T-helper 2 cell treated with Interferon-gamma antibody and Interleukin-4, amounts not matched to agents 100 ng/mL and 5 ng/mL, for 36 hours (primary cell): ENCODE results near the gene CHMP1A. TPM values are rescaled to one million over a fixed set of nuclear protein-coding genes. Genes with fewer than 3 reads are reported as not detected.
"Not testable (repeated sequence)": the region's sequence is repeated elsewhere in the genome, so short reads cannot be mapped to it uniquely, and the experiment has no call there.

Experiments
- intact Hi-C: fragments of 100-400 bp; cut with micrococcal nuclease; formaldehyde crosslinking; loops from one replicate; pipeline ENCODE4 v1.15.1; 2023
- total RNA-seq: library from RNA; stranded (reverse); gene quantifications from 2 replicates; pipeline ENCODE4 v1.2.3, GENCODE V29; 2022

CHMP1A gene
- total RNA-seq, 1 donor from 2014 or later: 101 TPM

DNA sequence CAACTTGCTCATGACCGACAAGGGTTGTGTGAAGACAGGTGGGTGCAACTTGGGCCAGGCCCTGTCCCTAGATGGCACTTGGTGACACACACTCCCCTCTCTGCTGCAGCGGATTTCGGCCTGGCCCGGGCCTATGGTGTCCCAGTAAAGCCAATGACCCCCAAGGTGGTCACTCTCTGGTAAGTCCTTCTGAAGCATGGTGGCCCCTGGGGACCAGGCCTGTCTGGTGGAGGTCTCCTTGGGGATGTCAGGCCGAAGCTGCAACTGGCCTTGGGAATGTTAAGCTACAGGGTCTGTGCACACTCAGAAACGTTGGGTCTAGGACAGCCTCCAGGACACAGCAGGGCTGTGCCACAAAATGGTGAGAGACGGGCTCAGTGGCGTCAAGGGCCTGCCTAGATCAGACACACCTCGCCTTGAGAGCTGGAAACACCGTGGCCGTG lies 35.8 kb upstream of the CHMP1A start:
- intact Hi-C loops: no loop called here

DNA sequence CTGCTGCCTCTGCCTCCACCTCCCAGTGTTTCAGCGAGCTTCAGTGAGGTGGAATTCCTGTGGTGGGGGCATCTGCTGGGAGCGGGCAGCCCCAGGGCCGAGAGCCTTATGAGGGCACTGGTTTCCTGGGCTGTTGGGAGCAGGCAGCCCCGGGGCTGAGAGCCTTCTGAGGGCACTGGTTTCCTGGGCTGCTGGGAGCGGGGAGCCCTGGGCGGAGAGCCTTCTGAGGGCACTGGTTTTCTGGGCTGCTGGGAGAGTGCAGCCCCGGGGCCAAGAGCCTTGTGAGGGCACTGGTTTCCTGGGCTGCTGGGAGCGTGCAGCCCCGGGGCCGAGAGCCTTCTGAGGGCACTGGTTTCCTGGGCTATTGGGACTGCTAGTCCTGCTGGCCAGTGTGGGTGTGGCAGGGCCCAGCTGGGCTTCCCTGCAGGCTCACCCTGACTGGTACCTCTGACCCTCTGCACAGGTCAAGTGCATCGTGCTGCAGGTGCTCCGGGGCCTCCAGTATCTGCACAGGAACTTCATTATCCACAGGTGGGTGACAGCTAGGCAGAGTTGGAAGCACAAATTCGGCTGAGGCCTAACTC lies 34.6 kb upstream of the CHMP1A start:
- intact Hi-C loops: no loop called here

DNA sequence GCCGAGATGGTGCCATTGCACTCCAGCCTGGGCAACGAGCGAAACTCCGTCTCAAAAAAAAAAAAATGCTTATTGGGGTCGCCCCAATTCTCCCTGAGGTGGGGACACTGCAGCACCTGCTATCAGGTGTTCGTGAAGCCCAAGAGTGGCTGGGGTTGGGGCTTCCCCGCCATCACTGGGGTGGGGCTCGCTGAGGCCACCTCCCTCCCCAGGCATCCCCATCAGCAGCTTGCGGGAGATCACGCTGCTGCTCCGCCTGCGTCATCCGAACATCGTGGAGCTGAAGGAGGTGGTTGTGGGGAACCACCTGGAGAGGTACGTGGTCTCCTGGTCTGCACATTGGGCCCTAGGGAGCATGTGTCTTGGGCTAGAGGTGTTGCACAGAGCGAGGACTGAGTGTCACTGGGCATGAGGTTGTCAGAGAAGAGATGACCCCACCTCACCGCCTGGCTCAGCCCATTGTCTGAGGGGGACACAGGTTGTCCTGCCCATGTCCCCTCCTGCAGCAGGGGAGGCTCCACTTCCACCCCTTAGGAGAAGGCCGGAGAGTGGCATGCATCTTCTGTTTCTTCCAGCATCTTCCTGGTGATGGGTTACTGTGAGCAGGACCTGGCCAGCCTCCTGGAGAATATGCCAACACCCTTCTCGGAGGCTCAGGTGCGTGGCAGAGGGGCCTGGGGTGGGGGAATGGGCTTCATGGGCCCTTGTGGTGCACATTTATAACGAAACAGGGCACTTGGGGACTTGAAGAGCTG lies 33.9 kb upstream of the CHMP1A start:
- intact Hi-C loops: no loop called here

DNA sequence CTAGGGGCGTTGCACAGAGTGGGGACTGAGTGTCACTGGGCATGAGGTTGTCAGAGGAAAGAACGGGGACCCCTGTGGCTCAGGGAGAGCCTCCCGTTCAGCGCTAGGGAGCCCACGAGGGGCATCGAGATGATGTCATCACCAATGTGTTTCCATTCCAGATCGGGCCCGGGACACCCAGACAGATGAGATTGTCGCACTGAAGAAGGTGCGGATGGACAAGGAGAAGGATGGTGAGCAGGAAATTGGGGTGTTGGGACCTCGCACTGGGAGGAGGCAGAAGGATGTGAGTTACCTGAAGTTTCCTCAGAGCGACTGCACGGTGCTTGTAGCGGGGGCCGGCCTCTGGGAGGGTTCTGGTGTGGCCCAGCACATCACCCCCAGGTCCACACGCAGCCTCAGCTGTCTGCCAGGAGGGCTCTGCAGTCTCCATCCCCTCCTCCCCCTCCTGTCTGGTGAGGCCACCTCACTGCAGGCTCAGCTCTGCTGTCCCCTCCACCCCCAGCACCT lies 32.9 kb upstream of the CHMP1A start:
- intact Hi-C loops: no loop called here

DNA sequence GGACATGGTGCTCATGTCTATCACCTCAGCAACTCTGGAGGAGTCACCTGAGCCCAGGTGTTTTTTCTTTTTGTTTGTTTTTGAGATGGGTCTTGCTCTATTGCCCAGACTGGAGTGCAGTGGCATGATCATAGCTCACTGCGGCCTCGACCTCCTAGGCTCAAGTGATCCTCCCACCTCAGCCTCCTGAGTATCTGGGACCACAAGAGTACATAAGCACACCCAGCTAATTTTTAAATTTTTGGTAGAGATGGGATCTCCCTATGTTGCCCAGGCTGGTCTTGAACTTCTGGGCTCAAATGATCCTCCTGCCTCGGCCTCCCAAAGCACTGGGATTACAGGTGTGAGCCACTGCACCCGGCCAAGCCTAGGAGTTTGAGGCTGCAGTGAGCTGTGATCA lies 32.1 kb upstream of the CHMP1A start:
- intact Hi-C loops: not testable (repeated sequence)

DNA sequence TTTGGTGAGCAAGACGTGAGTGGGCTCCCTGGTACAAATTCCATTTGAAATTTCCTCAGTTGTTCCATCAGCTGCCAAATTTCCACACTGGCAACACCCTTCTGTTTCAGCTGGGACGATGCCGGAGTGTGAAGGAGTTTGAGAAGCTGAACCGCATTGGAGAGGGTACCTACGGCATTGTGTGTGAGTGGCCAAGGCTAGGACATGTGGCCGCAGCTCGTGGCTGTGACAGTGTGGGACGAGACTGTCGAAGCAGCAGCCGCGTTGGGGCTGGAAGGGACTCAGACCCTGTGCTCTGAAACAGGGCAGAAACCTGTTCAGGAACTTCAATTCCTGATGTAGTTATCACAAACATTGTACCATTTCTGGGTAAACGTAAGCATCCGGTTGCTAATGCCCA lies 31.6 kb upstream of the CHMP1A start:
- intact Hi-C loops: no loop called here

DNA sequence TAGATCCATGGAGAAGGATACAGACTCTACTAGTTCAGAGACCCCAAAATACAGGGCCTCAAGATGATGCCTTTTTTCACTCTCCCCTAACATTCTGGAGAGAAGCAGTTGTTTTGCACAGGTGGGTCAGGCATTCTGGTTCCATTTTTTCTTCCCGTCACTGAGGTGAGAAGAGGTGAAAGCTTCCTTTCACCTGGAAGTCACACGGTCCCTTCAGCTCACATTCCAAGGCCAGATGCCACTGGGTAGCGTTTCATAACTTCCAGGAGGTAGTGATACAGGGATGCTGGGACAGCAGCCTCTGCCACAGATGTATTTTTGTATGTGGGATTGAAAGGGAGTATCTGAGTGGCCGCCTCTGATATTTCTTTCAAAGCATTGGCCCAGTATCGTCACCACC lies 30.9 kb upstream of the CHMP1A start:
- intact Hi-C loops: no loop called here

GRCh38 chr16:89687092-89687940 lies 29.8 kb upstream of the CHMP1A start:
- intact Hi-C loops: loop anchor here (1.0 kb wide), 1 partner anchor 13 kb away; no protein-coding TSS in a partner anchor

- intact Hi-C loops: loop anchor here (1.0 kb wide), 2 partner anchors 14 to 29 kb away; partner anchors contain the start of genes CHMP1A and SPATA33
These were observed 29.1 kb upstream of the CHMP1A start, which contains the start of gene CDK10 for GRCh38 chr16:89686520-89687091. Gene CDK10 (plus strand): TSS chr16:89686689. CDS start chr16:89686711, 22 bp downstream.

- intact Hi-C loops: loop anchor here (1.0 kb wide), 1 partner anchor 29 kb away; the partner anchor contains the start of genes CHMP1A and SPATA33
These were observed 28.4 kb upstream of the CHMP1A start for GRCh38 chr16:89685916-89686315.

GRCh38 chr16:89678258-89678657 lies 20.8 kb upstream of the CHMP1A start:
- intact Hi-C loops: no loop called here

GRCh38 chr16:89672177-89672941 lies 14.9 kb upstream of the CHMP1A start:
- intact Hi-C loops: no loop called here

DNA sequence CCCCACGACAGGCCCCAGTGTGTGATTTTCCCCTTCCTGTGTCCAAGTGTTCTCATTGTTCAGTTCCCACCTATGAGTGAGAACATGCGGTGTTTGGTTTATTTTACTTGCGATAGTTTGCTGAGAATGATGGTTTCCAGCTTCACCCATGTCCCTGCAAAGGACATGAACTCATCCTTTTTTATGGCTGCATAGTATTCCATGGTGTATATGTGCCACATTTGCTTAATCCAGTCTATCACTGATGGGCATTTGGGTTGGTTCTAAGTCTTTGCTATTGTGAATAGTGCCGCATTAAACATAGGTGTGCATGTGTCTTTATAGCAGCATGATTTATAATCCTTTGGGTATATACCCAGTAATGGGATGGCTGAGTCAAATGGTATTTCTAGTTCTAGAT lies 14.1 kb upstream of the CHMP1A start:
- intact Hi-C loops: not testable (repeated sequence)

GRCh38 chr16:89670496-89671431 lies 13.3 kb upstream of the CHMP1A start:
- intact Hi-C loops: no loop called here

DNA sequence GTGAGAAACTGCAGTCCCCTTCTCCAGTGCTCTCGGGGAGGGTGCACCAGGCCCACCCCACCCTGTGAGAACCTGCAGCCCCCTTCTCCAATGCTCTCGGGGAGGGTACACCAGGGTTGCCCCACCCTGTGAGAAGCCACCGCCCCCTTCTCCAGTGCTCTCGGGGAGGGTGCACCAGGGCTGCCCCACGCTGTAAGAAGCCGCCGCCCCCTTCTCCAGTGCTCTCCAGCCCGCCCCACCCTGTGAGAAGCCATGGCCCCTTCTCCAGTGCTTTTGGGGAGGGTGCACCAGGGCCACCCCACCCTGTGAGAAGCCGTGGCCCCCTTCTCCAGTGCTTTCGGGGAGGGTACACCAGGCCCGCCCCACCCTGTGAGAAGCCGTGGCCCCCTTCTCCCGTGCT lies 12.2 kb upstream of the CHMP1A start:
- intact Hi-C loops: no loop called here

DNA sequence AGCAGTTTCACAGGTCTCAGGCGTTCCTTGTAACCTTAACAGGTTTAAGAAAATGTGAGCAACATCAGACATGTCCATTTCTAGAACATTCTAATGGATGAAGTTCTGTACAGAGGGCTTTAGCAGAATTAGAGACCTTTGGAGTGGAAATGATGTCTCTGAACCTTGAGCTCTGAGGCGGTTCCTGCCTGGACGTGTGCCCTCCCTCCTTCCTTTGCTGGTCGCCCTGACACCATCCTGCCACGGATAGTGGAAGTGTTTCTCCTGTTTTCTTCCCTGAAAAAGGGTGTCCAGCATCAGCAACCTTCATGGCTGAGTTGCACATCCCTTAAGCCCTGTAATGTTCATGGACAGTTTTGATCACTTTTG lies 11.3 kb upstream of the CHMP1A start:
- intact Hi-C loops: no loop called here

DNA sequence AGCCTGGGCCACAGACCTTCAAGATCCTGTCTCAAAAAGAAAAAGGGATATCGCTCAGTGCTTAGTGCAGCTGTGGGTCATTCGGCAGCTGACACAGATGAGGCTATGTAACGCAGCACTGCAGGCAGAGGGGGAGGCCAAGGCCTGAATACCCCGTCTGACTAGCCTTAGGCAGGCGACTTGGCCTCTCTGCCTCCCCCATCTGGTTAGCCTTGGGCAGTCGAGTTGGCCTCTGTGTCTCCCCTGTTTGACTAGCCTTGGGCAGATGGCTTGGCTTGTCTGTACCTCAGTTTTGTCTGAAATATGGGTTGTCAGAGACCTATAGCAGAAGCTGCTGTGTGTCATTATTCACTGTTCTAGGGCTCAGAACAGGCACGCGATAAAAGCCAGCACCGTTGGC lies 10.1 kb upstream of the CHMP1A start:
- intact Hi-C loops: no loop called here

- intact Hi-C loops: not testable (repeated sequence)
These were observed 9.5 kb upstream of the CHMP1A start for GRCh38 chr16:89667000-89667399.

DNA sequence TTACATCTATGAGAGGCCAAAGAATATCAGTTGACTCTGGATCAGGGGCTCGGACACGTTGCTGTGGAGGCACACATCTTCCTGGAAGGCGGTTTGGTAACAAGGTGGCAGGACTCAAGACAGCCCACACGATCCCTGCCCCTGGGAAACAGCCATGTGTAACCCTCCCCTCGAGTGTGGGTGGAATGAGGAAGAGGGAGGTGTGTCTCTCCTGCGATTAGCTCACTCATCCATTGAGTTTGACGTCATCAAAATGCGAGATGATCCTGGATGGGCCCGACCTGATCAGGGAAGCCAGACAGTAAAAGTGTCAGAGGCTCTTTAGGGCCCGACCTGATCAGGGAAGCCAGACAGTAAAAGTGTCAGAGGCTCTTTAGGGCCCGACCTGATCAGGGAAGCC lies 6.7 kb upstream of the CHMP1A start:
- intact Hi-C loops: not testable (repeated sequence)
